Glutamatergic neuron (in vitro differentiated cells): Measurements from ENCODE around the gene TIMM21. TPM values are rescaled to one million over a fixed set of nuclear protein-coding genes. Genes with fewer than 3 reads are reported as not detected.

ENCODE experiments used
- DNase-seq: peaks from one replicate; pipeline ENCODE4 v3.0.0; 2022
- H3K27ac Mint-ChIP-seq: one replicate; pipeline ENCODE4 v1.8.0; 2020; ENCODE audit warnings: mild to moderate bottlenecking, mixed read lengths, inconsistent platforms; ENCODE audit not compliant: unreplicated experiment
- H3K27me3 Mint-ChIP-seq: one replicate; pipeline ENCODE4 v1.8.0; 2020; ENCODE audit warnings: mild to moderate bottlenecking, moderate library complexity, mixed read lengths, inconsistent platforms; ENCODE audit not compliant: unreplicated experiment
- H3K36me3 Mint-ChIP-seq: one replicate; pipeline ENCODE4 v1.8.0; 2020; ENCODE audit warnings: mild to moderate bottlenecking, mixed read lengths, inconsistent platforms; ENCODE audit not compliant: unreplicated experiment
- H3K4me1 Mint-ChIP-seq: one replicate; pipeline ENCODE4 v1.8.0; 2020; ENCODE audit warnings: mild to moderate bottlenecking, low read depth, mixed read lengths, inconsistent platforms; ENCODE audit not compliant: unreplicated experiment
- H3K4me3 Mint-ChIP-seq: one replicate; pipeline ENCODE4 v1.8.0; 2020; ENCODE audit warnings: mild to moderate bottlenecking, mixed read lengths, inconsistent platforms; ENCODE audit not compliant: unreplicated experiment
- H3K9me3 Mint-ChIP-seq: one replicate; pipeline ENCODE4 v1.8.0; 2020; ENCODE audit warnings: mild to moderate bottlenecking, moderate library complexity, mixed read lengths, inconsistent platforms; ENCODE audit not compliant: unreplicated experiment
- CTCF ChIP-seq: fragments of 200-600 bp; sonication (generic); IDR thresholded peaks from one replicate; pipeline ENCODE4 v1.5.0; 2021; ENCODE audit not compliant: partially characterized antibody, unreplicated experiment
- total RNA-seq: library from RNA; stranded (reverse); fragmentation: NEBNext Ultra II Directional; extraction: Animal tissue kit (Norgen Biotek cat#: 25700); gene quantifications from one replicate; pipeline ENCODE4 v1.2.1, GENCODE V29; 2021; ENCODE audit not compliant: unreplicated experiment

TIMM21 gene
- total RNA-seq, 1 donor from 2014 or later, result 26.8 TPM

- Mint-ChIP-seq H3K4me3 (no peak overlapping the region), H3K4me1 (peaks cover 4% of the 10 kb centered on the region), H3K36me3 (no peaks in the 10 kb centered on the region), H3K27ac (no peak overlapping the region), H3K9me3 (peaks cover 3% of the 10 kb centered on the region), H3K27me3 (peaks cover 2% of the 10 kb centered on the region)
- TF ChIP-seq CTCF, result no peak
- DNase-seq, result no peak
Observed at GRCh38 chr18:74194691-74195090, 46.4 kb downstream of the TIMM21 start.

GRCh38 chr18:74196220-74197119 lies 48.1 kb downstream of the TIMM21 start:
- Mint-ChIP-seq H3K27me3 (peaks cover 2% of the 10 kb centered on the region), H3K4me1 (no peaks in the 10 kb centered on the region), H3K27ac (no peak overlapping the region), H3K9me3 (peaks cover 3% of the 10 kb centered on the region), H3K4me3 (peak overlapping the region; percentile 12), H3K36me3 (no peaks in the 10 kb centered on the region)
- TF ChIP-seq CTCF, result peak; percentile 97
- no peak for DNase-seq

GRCh38 chr18:74197705-74198341 lies 49.5 kb downstream of the TIMM21 start:
- H3K4me3 Mint-ChIP-seq, result no peak overlapping the region
- peaks cover 2% of the 10 kb centered on the region for H3K27me3 Mint-ChIP-seq
- no peak for TF ChIP-seq CTCF
- no peaks in the 10 kb centered on the region for H3K36me3 Mint-ChIP-seq
- H3K27ac Mint-ChIP-seq, result no peak overlapping the region
- H3K4me1 Mint-ChIP-seq, result no peaks in the 10 kb centered on the region
- H3K9me3 Mint-ChIP-seq, result peaks cover 4% of the 10 kb centered on the region
- no peak for DNase-seq

GRCh38 chr18:74198453-74198852 lies 50.1 kb downstream of the TIMM21 start:
- Mint-ChIP-seq H3K36me3 (no peaks in the 10 kb centered on the region), H3K4me1 (no peaks in the 10 kb centered on the region), H3K4me3 (no peak overlapping the region), H3K27ac (no peak overlapping the region), H3K9me3 (peaks cover 4% of the 10 kb centered on the region), H3K27me3 (peaks cover 2% of the 10 kb centered on the region)
- DNase-seq, result no peak
- TF ChIP-seq CTCF, result no peak

GRCh38 chr18:74200780-74201179 lies 52.5 kb downstream of the TIMM21 start:
- no peak for TF ChIP-seq CTCF
- no peaks in the 10 kb centered on the region for H3K27me3 Mint-ChIP-seq
- H3K9me3 Mint-ChIP-seq, result peaks cover 7% of the 10 kb centered on the region
- no peak overlapping the region for H3K4me3 Mint-ChIP-seq
- no peak for DNase-seq
- H3K27ac Mint-ChIP-seq, result no peak overlapping the region
- H3K4me1 Mint-ChIP-seq, result no peaks in the 10 kb centered on the region
- H3K36me3 Mint-ChIP-seq, result no peaks in the 10 kb centered on the region
